ENCODE measurements around the gene TRNP1.

GRCh38 chr1:27000090-27000816 is 6.8 kb downstream of the TRNP1 start:
- TF ChIP-seq CTCF (IDR thresholded peaks at IDR 0.05) (no peak), POLR2A (IDR thresholded peaks at IDR 0.05) (no peak)

All from Peyer's patch (tissue), 4 donors.